ENCODE results near the gene LYPD1.
"Not testable (repeated sequence)": the region's sequence is repeated elsewhere in the genome, so short reads cannot be mapped to it uniquely, and the experiment has no call there.

The LYPD1 gene, protein sequence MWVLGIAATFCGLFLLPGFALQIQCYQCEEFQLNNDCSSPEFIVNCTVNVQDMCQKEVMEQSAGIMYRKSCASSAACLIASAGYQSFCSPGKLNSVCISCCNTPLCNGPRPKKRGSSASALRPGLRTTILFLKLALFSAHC

DNA sequence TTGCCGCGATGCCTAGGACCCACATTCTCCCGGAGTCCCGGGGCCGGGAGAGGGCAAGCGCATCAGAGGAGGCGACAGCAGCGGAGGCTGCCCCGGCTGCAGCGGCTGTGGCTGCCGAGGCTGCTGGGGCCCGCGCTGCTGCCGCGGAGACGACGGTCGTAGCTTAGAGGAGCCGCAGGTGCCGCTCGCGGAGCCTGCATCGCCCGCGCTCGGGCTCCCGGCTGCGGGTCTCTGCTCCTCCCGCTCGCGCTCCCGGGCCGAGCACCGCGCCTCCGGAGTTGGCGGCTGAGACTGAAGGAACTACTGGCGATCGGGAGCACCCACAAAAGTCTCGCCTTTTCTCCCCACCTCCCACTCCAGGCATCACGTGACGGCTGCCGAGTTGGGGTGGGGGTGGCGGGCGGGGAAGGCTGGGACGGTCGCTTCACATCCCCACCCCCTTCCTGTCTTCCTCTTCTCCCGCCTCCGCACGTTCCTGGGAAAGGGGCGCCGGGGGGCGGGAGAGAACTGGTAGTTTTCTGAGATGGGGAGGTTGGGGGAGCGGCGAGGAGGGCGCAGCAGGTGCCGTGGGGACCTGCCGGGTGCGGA is at the start of gene LYPD1:
TSS of gene LYPD1 (minus strand) at position 298 of the 588 bp plus-strand sequence. CDS start at position 25, 273 bp downstream.
- DNase-seq (ENCODE audit: low spot score), result peak; percentile 47

DNA sequence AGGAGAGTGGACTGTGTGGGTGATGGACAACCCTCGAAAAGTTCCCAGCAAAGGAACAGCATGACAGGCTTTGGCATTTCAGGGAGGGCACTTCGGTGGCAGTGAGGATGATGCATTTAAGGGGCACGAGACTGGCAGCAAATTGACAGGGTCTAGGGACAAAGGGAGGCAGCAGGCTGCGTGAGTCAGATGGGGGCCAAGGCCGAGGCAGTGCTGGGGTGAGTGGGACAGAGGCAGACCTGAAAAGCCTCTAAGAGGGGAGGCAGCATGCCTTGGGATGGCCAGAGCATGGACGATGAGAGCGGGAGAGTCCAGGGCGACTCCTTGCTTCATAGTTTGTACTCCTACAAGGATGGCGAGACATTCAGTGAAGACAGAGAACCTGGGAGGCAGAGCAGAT is 49.5 kb upstream of the LYPD1 start:
- no peak for DNase-seq (ENCODE audit: low spot score)

DNA sequence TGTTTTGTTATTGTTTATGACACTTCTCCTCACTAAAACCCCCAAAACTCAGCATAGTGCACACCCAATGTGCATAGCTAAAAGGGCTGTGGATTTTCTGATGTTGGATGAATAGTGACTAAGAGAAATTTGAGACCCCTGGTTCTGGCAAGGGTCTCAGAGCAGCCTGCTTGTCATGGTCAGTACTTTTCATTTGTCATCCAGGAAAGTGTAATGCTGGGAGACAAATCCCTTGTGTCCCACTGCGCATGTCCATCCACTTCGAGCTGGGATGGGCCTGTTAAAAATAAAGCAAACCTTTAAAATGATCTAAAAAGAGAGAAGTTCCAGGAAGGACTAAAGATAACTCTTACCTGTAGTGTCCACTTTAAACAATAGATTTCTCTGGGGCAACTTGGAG is 46.9 kb upstream of the LYPD1 start:
- no peak for DNase-seq (ENCODE audit: low spot score)

DNA sequence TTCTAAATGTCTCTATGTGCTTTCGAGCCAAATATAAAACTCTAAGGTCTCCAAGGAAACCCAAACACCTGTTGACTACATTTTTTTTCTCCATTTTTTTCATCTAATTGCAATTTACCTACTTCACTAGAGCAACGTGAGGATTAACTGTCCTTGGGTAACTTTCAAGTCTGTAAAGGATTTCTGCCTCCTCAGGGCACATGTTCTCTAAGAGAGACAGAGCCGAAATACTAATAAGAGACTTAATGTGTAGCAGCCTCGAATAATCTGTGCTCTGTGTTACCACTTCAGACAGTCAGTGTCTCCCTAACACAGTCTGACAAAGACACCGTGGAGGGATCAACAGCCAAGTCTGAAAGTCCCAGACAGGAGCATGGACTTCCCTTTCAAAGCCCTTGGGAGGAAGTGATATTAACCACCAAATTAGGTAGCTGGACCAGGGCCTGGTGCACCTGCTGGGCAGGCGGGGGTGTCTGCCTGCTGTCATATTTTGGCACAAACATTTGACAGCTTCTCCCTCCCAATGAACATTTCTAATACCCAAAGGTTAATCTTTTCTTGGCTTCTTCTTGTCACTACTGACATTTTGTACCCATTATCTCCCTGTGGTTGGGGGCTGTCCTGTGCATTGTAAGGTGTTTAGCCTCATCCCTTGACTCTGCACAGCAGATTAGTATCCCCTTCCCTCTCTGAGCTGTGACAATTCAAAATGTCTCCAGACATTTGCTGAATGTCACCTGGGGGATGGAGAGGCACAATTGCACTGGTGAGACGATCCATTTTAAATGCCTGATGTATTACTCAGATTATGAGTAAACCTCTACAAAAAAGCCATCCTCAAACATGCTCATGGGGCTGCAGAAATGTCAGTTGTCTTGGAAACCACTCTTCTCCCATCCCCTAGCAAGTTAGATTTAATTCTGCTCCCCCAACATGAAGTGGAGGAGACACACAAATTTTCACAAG is 45.7 kb upstream of the LYPD1 start:
- peak; percentile 10 for DNase-seq (ENCODE audit: low spot score)

DNA sequence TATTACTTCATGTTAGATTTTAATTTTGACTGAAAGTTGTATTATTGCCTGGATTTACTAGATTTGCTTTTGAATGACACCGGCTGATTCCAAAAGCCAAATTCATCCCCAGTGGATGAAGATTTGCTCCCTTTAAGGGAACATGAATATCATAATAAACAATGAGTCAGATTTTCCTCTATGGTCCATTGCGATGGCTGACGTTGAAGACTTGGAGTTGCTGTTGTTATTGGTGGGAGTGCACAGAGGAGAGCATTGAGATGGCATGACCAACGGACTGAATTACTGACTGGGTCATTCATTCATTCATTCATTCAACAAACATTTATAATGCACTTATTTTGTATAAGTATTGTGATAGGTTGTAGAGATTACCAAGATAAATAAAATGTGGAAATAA is 33.4 kb upstream of the LYPD1 start:
- no peak for DNase-seq (ENCODE audit: low spot score)

DNA sequence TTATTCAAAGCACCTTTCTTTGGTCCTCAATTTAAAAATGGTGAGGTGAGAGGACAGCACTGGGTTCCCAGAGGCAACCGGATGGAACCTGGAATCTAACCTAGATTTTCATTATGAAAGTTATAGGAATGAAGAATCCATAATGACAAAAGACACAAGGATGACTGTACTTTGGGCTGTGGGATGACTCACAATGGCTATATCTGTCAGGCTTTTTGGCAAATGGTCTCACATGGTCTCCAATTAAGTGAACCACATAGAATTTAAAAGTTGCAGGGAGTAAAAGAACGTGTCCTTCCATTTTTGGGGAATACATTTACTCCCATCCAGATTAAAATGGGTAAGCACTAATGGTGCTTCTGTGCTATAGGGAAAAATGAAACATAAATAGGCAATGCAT is 31.8 kb upstream of the LYPD1 start:
- no peak for DNase-seq (ENCODE audit: low spot score)

DNA sequence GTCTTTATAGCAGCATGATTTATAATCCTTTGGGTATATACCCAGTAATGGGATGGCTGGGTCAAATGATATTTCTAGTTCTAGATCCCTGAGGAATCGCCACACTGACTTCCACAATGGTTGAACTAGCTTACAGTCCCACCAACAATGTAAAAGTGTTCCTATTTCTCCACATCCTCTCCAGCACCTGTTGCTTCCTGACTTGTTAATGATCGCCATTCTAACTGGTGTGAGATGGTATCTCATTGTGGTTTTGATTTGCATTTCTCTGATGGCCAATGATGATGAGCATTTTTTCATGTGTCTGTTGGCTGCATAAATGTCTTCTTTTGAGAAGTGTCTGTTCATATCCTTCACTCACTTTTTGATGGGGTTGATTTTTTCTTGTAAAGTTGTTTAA is 29.8 kb upstream of the LYPD1 start:
- not testable (repeated sequence) for DNase-seq (ENCODE audit: low spot score)

DNA sequence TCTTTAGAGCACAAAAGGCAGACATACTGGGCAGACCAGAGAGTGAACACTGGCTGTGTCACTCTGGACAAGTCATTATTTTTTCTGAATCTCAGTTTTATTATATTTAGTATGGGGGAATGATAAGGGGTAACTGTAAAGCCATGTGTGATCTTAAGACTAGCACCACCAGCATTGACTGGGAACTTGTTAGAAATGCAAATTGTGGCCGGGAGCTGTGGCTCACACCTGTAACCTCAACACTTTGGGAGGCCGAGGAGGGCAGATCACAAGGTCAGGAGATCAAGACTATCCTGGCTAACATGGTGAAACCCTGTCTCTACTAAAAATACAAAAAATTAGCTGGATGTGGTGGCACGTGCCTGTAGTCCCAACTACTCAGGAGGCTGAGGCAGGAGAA is 28.3 kb upstream of the LYPD1 start:
- not testable (repeated sequence) for DNase-seq (ENCODE audit: low spot score)

DNA sequence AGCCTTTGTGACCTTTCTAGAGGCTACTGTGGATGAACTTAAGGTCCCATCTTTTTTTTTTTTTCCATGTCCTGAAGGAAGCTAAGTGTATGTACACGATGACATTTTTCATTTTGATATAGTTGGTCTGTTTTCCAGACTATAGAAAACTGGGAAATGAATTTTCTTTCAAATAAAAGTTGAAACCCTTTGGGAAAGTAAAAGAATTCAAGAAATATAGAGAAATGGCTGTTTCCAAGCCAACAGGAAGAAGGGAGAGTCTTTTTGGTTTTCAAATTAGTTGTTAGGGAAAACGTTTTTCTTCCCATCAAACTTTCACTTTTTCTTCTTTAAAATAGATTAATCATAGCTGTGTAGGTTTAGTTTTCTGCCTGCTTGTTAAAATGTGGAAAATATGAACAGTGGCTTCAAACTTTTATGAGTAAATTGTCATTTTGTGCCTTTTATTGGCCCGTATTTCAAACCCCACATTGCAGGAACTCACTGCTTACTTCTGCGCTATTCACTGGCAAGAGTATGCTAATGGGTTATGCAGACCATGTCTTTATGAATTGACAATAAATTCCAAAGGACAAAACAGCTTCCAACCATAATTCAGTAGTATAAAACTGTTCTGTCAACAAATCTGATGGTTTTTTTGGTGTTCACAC is 27.7 kb upstream of the LYPD1 start:
- DNase-seq (ENCODE audit: low spot score), result no peak

DNA sequence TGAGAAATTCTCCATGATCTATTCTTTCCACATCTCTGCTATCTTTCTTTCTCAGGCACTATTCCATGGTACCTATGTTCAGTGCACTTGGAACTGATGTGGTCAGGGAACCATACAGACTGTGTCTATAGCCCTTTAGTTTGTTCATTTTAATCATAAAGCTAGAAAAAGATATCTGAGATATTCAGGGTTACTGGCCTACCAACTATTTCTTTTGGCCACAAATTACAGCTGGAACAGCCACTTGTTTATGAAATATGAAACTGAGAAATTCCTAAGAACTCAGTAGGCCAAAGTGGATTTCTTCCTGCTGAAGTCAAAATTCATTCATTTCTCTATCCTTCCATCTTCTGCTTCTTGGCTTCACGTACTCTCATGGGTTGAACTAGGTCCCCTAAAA is 22.8 kb upstream of the LYPD1 start:
- no peak for DNase-seq (ENCODE audit: low spot score)

DNA sequence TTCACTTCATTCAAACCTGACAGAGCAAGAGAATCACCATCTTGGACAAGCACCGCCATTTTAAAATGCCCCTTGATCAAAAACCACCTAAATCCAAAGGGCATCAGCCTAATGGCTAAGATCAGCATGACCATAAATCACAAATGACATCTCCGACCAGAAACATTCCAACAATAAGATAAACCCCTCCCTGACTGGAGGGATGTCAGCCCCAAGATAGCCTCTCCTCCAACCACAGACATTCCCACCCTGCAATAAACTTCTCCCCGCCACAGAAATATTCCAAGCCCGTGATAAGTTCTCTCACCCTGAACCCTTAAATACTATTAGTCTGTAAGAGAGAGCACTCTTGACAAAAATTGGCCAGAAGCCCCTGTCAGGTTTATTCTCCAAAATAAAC is 21.6 kb upstream of the LYPD1 start:
- no peak for DNase-seq (ENCODE audit: low spot score)

DNA sequence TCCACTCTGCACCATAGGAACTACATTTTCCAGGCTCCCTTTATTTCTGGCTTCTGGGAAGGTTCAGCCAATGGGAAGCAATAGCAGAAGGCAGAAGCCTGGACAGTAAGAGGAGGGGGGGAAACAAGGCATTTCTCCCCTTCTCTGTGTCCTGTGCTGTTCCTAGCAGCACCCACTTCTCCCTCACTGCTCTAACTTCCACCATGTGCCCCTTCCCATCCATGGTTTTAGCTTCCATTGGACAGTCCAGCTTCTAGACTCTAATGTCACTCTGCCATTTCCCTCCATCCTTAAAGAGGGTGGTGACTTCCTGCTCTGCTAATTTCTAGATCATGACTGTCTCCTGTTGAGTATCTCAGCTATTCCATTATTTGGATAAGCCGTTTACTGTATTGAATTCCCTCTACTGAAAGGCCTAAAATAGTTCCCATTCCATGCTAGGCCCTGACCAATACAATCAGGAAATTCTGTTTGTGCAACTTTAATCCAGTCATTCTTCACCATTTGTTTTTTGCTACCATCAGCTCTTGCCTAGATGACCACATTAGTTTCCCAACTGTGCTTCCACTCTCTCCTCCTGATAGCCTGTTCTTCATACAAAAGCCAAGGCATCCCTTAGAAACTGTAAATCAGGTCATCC is 20.8 kb upstream of the LYPD1 start:
- DNase-seq (ENCODE audit: low spot score), result no peak

DNA sequence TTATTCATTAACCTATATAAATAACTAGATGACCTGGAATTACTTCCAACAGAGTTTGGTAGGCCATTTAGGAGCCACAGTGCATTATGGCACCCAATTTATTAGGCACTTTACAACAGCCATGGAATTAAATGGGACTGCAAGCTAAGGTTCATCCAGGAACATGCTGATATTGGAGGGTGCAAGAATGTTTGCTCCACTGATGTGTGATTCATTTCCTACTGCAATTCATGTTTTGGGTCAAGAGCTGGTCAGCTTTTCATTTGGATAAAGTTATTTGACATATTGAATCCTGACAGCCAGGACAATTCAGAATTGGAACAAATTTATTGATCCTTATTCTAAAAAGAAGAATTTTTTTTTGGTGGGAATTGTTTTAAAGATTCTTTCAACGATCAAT is 11.8 kb upstream of the LYPD1 start:
- DNase-seq (ENCODE audit: low spot score), result no peak

DNA sequence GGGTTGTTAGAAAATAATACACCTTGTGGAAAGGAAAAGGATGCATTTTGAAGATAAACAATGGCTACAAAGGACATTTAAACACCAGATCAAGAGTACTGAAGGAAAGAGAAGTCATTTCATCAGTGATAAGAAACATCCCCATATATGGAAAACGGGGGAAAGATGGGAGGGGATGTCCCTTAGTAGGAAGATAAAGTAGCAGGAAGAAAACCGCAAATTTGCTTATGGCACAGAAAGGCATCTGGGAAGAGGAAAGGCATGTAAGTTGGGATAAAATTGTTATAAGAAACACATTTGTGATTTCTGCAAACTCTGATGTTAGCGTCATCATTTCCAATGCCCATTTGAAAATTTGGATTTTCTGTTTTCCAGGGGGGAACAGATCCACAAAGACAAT is 10.5 kb upstream of the LYPD1 start:
- DNase-seq (ENCODE audit: low spot score), result no peak

DNA sequence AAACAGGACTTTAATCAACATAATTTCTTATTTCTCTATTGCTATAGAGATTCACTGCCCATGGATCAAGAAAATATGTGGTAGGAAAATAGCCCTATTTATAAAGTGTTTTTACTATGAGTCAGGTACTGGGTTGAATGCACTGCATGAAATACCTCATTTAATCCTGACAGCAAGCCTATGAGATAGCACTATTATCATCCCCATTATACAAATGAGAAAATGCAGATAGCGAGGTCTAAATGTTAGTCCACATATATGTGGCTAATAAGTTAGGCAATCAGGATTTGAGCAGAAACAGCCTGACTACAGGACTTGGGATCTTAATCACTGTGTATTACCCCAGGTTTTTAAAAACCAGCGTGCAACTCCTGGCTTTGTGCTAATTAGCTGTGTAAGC is 8.5 kb upstream of the LYPD1 start:
- DNase-seq (ENCODE audit: low spot score), result no peak

DNA sequence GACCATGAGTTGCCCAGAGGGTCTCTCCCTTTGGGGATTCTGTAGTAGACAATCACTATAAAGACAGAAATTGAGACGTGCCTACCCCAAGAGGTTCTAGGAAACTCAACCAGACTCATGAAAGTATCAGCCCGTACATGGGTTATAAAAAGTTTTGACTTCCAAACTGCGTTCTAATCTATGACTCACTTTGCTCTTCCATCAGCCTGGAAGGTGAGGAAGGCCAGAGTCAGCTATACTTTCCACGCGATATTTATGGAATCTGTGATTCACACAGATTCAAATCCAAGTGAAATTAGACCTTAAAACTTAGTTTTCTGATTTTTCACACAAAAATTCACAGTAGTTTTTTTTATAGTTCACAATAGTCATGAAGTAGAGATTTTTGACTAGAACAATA is 7.7 kb upstream of the LYPD1 start:
- DNase-seq (ENCODE audit: low spot score), result no peak

DNA sequence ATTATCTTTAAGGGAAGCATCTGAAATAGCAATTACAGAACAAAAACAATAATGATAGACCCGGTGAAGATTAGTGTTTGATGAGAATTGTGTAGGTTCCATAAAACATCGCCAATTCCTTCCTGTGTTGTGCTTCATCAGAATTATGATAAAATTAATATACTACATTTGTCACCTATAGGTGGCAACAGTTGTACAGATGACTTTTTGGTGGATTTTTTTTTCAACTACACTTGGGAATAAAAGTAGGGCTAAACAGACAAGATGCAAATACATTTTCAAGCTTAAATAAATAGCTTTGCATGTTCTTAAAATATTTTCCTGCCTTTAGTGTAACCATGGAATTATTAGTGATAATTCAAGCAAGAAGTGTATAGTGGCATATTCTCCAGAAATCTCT is 7.0 kb upstream of the LYPD1 start:
- DNase-seq (ENCODE audit: low spot score), result no peak

DNA sequence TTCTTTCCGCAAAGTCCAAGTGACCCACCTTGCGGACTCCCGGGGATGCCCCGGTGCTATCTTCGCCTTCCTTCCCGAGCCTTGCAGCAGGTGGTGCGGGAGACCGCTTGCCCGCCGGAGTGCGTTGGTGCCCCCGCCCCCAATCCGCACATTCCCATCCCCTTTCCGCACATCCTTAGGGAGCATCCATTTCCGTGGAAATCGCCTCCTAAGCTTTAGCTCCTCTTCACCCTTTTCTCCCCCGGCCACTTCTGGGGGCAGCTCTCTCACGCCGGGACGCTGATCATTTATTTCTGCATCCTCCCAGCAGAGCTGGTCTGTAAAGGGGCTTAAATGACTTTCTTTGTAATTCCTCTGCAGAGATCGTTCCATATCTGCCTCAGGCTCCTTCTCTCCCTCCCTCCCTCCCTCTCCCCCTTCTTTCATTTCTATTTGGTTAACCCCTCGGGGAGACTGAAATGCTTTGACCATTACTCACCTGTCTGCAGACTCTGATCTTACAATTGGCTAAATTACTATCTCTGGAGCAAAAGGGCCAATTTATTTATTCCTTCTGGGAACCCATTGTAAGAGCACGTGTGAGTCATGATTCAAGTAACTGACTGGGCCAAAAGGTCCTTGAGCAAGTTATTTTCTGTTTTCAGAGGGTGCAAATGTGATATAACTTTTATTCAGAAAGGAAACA is 1.3 kb upstream of the LYPD1 start:
- DNase-seq (ENCODE audit: low spot score), result peak; percentile 12

DNA sequence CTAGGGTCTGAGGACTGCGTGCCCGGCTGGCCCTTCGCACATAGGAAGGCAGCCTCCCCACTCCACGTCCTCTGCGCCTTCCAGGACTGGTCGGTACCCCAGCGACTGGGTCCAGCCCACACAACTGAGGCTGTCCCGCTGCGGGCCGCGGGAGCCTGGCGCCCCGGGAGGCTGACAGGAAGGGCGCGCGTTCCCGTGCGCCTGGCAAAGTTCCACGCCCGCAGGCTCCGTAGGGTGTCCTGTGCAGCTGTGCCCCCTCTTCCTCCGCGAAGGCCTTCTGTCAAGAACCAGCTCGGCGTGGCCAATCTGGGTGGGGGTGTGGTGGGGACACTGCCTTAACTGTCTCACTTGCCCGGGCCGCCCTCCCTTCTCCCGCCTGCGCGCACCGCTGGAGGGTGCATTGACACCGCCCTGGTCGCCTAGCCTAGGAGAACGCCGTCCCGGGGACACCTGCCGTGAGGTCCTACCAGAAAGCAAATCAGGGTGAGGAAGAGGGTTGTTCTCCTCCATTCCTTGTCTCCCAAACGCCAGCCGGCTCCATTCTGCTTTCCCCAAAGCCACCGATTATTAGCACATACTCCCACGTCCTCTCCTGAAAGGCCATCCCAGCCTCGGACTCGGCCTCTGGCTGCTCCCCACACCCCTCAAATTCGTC is 618 bp upstream of the LYPD1 start:
- peak; percentile 42 for DNase-seq (ENCODE audit: low spot score)

DNA sequence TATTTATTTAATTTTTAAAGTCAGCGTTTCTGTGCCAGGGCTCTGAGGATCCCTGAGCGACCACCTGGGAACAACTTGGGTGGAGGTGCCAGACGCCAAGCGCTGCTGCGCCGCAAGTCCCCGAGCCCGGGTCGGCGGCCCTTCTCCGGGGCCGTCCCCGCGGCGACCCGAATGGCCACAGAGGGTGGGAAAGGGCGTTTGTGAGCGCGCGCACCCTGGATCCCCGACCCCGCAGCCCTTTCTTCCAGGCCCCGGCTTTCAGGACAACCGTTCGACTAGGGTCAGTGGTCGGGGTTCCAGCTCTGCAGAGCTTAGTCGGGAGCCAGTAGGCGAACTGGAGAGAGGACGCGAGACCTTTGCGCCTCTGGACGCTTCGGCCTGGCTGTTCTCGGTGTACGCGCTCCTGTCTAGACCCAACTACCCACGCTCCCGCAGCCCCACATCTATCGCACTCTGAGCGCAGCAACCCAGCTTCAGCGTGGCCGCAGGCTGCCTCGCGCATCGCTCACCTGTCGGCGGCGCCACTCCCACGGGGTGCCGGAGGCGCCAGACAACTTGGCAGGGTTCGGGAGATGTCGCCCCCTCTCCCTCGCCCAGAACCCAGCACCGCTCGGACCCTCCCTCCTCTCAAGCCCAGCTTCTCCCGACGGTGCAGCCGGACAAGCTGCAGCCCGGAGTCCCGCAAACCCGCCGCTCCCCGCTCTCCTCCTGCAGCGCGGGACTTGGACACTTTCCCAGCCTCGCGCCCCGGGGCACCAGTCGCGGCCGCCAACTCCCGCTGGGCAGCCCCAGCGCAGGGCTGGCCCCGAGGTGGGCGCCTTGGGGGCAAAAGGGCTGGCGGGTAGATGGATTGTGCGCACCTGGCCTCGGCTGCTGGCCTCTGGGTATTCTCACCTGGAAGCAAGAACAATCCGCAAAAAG is 758 bp downstream of the LYPD1 start:
- DNase-seq (ENCODE audit: low spot score), result peak; percentile 34

Measured in Ammon's horn (tissue), 1 donor.